Stimulated activated CD8-positive, alpha-beta memory T cell treated with anti-CD3 and anti-CD28 coated beads, Interleukin-2, amount 100 ng/mL, for 1 hour (primary cell): ENCODE measurements around the gene ARF1.
"Not testable (repeated sequence)": the region's sequence is repeated elsewhere in the genome, so short reads cannot be mapped to it uniquely, and the experiment has no call there.

Source experiments
- DNase-seq, 2 donors: peaks; one replicate each; pipeline ENCODE4 v3.0.0-alpha.2; 2020; ENCODE audit warnings: low read depth in 2 of 2

Gene ARF1

DNA sequence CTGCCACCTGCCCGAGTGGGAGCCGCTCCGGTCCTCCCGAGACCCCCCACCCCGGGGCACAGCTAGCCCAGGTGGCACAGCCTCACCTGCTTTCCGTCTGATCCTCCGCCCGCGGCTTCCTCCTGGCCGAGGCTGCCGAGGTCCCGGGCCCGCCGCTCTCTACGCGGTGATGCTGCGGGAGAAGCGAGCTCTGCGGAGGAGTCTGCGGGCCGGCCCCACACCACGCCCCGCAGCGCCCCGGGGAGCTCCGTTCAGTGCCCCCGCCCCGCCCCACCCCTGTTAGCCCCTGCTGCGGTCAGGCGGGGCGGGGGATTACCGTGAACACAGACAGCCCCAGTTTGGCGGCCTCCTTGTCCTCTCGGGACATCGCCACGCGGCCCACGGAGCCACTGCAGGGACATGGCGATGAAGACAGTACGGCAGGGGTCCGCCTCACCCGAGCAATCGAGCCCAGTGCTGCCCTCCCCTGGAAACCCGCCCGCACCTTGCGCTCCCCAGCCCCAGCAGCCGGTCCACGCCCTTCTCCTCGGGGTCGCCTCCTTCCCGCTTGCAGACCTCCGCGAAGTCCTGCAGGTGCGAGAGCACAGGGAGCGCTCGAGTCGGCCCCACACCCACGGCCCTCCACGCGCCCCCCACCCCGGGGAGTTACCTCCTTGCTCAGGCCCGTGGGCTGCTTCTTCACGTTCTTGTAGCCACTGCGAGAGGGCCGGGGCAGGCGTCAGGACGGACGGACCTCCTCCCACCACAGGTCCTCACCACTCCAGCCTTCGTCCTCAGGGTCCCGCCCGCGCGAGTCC, 19.7 kb downstream of the ARF1 start:
- peak in 1 of 2 donors; percentile 39 for DNase-seq

DNA sequence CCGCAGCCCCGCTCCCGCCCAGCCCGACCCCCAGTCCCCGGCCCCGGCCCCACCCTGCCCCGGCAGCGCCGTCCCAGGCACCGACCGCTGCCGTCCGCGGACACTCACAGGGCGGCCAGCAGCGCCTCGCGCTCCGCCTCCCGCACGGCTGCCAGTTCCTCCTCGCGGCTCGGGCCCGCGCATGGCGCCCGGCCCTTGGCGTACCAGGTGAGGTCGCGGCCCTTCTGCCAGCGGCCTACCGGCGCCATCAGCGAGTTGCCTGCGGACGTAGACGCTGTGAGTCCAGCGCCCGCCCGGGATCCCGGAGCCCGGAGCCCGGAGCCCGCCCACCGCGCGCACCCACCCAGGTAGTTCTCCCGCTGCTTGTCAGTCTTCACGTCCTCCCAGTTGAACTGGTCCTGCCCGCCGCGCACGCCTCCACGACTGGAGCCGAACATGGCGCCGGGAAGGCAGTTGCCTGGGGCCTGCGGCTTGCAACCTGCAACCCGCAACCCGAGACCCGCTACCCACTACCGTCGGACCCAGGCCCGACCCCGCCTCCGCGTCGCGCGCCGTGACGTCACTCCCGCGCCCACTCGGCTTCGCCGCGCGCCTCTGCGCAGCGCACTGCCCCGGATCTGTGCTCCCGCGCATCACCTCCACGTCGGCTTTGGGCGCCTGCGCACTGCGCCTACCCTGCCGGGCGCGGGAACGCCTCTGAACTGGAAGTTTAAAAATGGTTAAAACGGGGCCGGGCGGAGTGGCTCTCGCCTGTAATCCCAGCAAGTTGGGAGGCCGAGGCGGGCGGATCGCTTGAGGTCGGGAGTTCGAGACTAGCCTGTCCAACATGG, 20.5 kb downstream of the ARF1 start, which contains the start of gene C1orf35:
C1orf35 (minus strand) TSS at position 535 of the 830 bp plus-strand sequence; CDS start at position 437, 98 bp downstream.
- peak; percentile 86 to 88 for DNase-seq

DNA sequence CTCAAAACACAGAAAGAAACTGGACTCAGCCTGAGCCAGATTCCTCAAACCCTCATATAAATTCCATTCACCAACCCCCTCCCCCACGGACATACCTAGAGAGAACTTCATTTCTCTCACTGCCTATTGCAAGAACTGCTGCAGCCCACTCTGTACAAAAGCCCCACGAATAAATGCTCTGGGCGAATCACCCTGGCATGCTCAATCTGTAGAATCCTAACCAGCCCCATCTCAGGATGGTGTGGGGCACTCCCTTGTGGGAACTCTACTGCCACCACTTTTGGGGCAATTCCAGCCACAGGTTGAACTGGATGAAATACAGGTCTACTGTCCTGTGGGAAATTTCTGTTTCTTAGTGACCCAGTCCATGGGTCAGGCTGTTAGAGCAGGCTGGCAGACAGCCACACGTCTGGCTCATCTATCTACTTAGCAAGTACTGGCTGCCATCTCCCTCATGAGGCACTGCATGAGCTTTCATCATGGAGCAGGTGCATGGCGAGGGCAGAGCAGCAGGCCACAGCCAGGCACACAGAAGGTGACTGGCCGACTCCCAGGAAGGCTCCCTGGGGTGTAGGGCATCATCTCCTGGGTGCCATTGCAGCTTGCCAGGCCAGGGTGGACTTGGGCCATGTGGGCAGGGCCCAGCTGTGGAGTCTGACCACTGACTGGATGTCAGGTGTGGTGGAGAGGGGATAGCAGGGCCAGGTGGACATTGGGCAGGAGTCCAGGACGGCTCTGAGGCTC, 22.2 kb downstream of the ARF1 start:
- DNase-seq: no peak

DNA sequence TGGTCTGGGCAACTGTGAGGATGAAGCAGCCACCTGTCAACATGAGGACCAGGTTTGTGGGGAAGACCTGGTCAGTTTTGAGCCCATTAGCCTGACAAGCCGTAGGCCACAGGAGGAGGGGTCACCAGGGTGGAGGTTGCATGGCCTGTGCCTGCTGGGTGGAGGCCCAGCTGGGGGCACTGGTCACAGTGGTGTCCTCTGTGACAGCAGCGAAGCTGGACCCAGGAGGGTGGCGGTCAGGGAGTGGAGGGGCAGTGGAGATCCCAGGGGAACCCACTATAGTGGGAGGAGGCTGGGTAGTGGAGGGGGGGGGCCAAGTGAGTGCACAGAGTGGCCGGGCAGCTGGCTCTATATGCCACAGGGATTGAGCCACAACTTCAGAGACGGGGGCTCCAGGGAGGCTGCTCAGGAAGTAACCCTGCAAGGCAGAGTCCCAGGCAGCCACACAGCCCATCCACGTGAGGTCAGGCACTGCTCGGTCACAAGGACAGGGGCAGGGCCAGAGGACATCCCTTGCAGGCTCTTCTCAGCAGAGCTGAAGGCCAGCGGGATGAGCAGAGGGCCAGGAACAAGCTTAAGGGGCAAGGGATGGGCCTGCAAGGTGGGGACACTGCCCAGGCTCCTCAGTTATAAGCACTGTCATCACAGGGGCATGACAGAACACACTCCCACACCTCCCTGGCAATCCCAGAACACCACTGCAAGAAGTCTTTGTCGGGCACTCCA, 22.9 kb downstream of the ARF1 start:
- DNase-seq: no peak

DNA sequence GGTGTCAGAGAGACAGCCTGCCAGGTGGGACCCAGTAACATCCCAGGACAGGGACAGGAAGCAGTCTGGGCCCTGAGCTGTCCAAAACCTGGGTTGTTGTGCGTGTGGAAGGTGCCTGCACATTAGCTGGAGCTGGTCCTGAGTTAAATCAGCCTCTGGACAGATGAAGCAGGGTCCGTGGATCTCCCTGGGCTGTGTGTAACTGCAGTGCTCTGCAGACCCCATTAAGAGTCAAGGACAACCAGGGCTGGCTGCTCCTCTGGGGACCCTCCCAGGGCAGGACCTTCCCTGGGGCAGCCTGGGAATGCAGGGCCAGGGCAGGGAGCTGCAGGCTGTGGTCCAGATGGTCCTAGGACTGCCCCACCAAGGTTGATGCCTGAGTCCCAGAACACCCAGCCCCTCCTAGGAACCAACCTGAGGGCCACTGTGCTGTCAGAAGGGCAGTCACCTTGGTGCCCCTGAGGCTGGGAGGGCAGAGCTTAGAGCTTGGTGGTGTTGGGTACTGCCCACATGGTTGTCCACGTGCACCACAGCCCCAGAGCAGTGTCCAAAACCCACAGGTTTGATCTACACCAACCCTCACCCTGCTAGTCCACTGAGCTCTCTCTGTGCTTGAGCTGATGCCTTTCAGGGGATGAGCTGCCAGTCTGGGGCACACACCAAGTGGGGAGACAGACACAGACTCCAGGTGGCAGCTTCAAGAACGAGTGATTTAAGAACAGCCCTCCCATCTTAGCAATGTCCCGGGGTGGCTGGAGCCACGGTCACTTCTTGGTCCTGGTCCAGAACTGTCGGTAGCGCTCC, 23.7 kb downstream of the ARF1 start:
- DNase-seq: no peak

DNA sequence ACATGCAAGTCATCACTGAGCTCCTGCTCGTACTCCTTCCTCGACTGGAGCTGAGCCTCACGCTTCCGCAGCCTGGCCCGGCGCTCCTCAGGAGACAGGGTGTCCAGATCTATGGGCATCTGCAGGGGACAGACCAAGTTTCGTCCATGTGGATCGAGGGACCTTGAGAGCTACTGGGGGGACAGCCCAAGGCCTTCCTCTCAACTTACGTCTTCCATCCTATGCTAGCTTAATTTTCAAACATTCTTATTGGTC, 24.2 kb downstream of the ARF1 start:
- no peak for DNase-seq

DNA sequence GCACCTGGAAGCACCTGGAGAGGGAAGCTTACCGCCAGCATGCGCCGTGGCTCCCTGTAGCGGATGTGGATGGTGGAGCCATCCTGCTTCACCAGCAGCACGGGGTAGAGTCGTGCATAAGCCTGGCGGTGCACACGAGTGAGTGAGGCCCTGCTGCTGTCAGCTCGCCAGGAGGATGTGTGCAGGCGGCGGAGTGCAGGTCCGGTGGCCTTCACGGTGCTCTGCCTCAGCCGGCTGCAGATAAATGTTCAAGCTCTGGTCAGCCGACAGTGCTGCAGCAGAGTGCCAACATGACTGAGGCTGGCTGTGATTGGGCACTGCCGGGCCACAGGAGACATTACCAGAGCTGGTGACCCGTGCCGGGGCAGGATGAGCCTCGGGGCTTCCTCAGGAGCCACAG, 25.1 kb downstream of the ARF1 start:
- DNase-seq: no peak

DNA sequence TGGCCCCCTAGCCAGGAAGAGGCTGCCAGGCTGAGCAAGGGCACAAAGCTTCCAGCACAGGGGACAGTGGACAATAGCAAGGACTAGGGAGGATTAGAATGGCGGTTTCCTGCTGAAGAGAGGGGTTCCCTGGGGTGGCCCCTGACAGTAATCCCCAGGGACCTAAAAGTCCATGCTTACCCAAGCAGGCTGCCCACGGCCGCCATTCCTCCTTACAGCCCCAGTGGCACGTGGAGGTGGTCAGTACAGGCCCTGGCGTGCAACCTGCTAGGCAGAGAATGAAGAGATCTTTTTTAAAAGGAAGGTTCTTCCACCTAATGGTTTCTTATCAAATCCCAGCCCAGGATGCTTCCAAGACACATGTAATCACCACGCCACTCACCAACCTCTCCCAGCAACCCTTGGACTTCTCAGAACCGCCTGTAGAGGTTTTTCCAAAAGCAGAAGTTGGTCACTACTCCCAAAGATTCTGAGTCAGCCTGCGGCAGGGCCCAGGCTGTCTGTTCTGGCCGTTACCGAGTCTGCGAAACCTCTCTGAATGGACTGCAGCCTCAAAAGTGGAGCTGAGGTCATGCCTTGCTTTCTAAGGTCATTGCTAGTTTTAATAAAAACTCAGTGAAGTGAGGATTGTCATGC, 25.7 kb downstream of the ARF1 start:
- DNase-seq: no peak

DNA sequence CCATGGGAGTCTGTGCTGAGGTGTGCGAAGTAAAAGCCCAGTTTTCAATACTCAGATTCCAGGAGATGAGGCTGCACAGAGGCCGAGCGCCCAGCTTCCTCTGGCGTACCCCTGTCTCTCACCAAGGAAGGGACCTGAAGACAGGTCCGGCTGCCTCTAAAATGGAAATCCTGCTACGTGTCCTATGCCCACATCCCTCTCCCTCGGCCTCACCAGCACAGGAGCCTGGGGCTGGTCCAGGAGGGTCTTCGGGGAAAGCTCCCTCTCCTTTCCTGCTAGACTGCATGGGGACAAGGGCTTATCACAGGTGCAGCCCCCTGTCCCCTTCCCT, 26.2 kb downstream of the ARF1 start:
- no peak for DNase-seq

DNA sequence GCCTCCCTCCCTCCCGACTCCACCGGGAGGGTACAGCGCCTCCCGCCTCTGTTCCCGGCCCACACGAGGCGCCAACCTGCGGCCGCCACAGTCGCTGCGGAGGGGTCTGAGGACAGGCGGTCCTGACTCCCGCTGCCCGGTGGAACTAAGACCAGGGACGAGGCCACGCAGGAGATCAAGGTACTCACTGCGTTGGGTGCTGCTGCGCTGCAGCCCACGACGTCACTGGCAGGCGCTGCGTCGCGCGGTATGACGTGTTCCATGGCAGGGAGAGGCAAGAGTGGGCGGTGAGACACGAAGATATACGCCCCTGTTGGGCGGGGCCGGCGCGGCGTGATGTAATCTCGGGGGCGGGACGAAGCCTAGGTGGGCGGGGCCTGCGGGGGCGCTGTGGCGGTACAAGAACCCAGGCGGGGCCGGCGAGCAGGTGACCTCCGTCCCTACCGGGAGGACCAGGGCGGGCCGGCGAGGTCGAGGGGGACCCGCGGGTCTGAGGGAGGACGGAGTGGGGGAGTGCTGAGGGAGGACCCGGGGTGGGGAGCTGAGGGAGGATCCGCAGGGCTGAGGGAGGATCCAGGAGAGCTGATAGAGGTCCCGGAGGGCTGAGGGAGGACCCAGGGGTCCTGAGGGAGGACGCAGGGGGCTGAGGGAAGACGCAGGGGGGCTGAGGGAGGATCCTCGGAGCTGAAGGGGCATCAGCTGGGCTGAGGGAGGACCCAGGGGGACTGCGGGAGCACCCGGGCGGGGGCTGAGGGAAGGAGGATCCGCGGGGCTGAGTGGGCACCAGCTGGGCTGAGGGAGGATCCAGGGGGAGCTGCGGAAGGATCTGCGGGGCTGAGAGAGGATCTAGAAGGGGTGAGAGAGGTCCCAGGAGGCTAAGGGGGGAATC, 26.8 kb downstream of the ARF1 start, which contains the start of gene MRPL55:
MRPL55 (minus strand) TSS at position 227 of the 889 bp plus-strand sequence. CDS start 1,039 bp downstream, outside the sequence.
- DNase-seq: peak; percentile 97 to 100

DNA sequence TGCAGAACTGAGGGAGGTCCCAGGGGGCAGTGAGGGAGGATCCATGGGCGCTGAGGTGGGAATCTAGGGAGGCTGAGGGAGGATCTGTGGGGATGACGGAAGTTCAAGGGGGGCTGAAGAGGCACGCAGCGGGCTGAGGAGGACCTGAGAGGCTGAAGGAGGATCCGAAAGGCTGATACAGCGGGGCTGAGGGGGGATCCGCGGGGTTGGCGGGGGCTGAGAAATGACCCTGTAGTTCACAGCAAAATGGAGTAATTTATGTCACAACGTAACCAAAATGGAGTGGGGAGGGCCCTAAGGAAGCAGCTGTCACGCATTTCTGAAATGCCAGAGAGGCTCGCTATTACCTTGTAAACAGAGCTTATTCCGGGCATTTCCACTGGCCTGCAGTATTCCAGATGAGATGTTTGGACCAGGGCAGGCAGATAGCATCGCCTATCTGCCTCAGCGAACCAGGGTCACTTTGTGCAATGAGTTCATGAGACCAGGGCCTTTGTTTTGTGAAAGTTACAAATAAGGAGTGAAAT, 27.5 kb downstream of the ARF1 start:
- no peak for DNase-seq

DNA sequence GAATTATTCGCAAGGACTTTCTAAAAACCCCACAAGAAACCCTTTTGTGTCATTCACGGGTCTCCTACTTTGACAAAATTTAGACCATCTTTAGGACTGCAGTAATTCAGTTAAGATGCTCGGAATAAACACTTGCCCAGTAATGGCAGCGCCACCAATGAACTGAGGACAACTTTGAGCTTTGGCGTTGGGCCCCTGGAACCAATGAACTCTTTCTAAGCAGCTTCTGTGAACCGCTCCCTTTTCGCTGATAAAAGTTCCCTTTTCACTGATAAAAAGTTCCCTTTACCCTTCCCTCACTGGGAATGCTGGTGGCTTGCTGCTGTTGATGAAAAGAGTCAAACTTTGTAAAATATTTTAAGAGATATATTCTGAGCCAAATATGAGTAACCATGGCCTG, 28.0 kb downstream of the ARF1 start:
- no peak for DNase-seq

DNA sequence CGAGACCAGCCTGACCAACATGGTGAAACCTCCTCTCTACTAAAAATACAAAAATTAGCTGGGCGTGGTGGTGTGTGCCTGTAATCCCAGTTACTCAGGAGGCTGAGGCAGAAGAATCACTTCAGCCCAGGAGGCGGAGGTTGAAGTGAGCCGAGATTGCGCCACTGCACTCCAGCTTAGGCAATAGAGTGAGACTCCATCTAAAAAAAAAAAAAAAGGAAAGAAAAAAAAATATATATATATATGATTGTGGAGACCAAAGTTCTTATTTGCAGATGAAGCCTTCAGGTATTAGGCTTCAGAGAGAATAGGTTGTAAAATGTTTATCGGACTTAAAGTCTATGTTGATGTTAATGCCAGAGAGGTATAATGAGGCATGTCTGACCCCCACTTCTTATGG, 28.8 kb downstream of the ARF1 start:
- not testable (repeated sequence) for DNase-seq

DNA sequence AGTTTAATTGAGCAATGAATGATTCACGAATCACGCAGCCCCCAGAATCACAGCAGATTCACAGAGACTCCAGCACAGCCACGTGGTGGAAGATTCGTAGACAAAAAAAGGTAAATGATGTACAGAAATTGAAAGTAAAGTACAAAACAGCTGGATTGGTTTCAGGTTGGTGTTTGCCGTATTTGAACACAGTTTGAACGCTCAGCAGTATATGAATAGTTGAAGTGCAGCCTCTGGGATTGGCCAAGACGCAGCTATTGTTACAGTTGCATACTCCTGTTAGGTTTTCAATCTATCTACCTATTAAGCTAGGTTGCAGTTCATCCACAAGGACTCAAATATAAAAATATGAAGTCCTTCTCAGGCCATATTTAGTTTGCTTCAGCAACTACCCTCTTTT, 29.7 kb downstream of the ARF1 start:
- no peak for DNase-seq

DNA sequence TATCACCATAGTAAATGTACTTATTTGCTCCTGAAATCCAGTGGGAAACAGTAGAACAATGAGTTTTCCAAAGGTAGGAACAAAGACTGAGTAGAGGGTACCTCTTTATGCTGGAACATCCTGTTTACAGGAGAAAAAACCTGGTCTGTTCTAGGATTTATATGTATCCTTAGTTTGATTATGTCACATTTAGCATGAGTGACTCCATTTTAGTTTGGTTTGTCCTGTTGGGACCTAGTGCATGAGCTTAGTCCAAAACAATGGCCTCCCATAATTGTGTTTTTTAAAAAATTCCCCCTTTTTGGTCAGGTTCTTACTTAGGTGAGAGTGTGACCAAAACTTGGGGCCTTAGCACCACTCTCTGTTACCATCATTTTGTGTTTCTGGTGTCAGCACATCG, 30.1 kb downstream of the ARF1 start:
- DNase-seq: no peak

DNA sequence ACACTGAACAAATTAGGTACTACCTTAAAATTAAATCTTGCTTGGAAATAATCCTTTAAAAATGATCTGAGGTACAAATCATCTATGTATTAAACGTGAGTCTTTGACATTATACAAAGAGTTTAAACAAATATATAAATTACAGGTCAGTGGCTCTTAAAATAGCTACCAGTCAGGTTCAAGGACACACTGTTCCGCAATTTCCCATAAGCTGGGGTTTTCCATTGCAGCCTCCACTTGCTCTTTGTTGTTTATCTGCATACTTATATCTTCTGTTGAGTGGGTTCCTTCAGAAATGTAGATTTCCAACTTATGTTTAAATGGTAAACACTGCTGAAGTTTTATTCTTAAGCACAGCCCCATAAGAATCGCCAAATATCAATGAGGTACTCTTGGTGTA, 32.3 kb downstream of the ARF1 start:
- no peak for DNase-seq

DNA sequence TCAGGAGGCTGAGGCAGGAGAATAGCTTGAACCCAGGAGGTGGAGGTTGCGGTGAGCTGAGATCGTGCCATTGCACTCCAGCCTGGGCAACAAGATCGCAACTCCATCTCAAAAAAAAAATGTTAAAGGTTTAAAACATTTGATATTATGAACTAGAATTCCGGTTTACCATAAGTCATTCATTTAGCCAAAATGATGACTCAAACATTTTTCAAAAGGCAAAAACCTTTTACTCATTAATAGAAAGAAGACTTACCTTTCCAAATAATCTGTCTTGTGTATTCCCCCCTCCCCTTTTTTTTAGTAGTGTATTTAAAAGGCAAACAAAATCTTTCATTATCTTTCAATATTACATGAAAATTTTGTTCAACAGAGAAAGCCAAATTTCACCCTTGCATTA, 34.8 kb downstream of the ARF1 start:
- no peak for DNase-seq

DNA sequence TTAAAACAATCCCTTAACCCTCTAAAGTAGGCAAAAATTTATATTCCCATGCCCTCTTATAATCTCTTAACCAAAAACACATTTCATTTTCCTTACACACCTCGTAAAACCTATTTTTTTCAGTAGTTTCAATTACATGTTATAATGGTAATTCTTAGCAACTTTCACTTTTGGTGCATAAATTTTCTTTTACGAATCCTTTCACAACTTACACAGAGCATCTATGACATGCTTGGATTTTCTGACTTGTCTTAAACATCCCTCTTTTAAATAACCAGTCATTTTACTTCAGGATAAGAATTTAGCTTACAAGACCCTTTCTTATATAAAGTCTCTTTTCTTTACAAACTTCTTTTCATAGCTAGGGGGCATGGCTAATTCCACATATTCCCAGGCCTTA, 35.5 kb downstream of the ARF1 start:
- no peak for DNase-seq

DNA sequence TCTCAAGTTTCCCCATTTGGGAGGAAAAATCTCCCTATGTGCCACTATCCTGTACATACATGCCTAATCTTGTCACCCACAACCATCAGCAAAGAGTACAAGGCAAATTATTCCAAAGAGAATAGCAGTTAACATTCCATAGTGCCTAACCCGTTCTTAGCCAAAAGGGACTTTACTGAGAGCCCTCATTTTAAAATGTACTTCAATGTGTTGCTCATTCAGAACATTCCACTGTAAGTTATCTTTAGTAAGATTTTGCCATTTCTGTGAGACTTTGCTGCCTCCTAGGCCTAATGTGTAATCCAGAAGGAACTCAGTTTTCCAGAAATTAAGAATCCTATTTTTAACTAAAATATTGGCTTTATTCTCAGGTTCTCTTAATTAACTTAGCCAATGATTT, 37.8 kb downstream of the ARF1 start:
- no peak for DNase-seq
